ENCODE measurements around the gene SORCS2. TPM values are rescaled to one million over a fixed set of nuclear protein-coding genes. Genes with fewer than 3 reads are reported as not detected.
A peak's percentile ranks its signal among the peaks of the same experiment; 100 is the strongest.

SORCS2 gene
- polyA plus RNA-seq, 3 donors: 0.46 to 0.55 TPM; not detected in 1

DNA sequence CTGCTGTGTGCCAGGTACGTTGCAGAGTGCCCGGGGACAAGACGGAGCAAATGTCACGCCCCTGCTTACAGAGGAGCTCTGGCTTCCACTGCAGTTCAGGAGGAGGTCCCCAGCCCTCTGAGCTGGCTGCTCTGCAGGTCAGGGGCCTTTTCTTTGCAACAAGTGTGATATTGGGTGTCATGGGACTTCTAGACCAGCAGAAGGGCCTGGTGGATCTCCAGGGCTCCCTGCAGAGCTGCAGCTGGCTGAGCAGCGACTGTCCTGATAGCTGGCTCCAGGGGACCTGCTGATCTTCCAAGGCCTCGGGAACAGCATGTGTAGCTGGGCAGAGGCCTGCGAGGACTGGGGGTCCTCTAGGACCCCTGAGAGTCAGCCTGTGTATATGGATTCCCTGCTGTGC, 120.4 kb downstream of the SORCS2 start:
- no peaks in the 10 kb centered on the region for H3K36me3 Mint-ChIP-seq
- intact Hi-C loops (cut with micrococcal nuclease): no loop called here
- no peak overlapping the region for H3K27ac Mint-ChIP-seq
- H3K9ac ChIP-seq (ENCODE audit: insufficient read depth, low read length, poor library complexity, severe bottlenecking): no peak overlapping the region
- DNase-seq: no peak
- no peaks in the 10 kb centered on the region for H3K79me2 ChIP-seq (ENCODE audit: insufficient read depth, low read length)
- H3K27me3 ChIP-seq (ENCODE audit: control insufficient read depth in 2 of 2, insufficient read depth in 2 of 2, low read length in 2 of 2): no peaks in the 10 kb centered on the region
- peaks cover 0 to 4% (median 2%) of the 10 kb centered on the region in 7 donors for H3K9me3 Mint-ChIP-seq
- H4K20me1 ChIP-seq (ENCODE audit: insufficient read depth, low read length): no peaks in the 10 kb centered on the region
- peaks cover 0 to 3% of the 10 kb centered on the region in 2 donors for H3K9me3 ChIP-seq (replicated peaks in 1 of 2; ENCODE audit: control insufficient read depth in 1 of 2, insufficient read depth in 1 of 2, low read length in 2 of 2)
- no peaks in the 10 kb centered on the region for H3K4me1 ChIP-seq (ENCODE audit: control insufficient read depth in 1 of 2, insufficient read depth in 2 of 2, low read length in 2 of 2)
- TF ChIP-seq, protein P1, sequence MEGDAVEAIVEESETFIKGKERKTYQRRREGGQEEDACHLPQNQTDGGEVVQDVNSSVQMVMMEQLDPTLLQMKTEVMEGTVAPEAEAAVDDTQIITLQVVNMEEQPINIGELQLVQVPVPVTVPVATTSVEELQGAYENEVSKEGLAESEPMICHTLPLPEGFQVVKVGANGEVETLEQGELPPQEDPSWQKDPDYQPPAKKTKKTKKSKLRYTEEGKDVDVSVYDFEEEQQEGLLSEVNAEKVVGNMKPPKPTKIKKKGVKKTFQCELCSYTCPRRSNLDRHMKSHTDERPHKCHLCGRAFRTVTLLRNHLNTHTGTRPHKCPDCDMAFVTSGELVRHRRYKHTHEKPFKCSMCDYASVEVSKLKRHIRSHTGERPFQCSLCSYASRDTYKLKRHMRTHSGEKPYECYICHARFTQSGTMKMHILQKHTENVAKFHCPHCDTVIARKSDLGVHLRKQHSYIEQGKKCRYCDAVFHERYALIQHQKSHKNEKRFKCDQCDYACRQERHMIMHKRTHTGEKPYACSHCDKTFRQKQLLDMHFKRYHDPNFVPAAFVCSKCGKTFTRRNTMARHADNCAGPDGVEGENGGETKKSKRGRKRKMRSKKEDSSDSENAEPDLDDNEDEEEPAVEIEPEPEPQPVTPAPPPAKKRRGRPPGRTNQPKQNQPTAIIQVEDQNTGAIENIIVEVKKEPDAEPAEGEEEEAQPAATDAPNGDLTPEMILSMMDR (IDR thresholded peaks at IDR 0.05): no peak
- no peak overlapping the region for H3K27ac ChIP-seq (ENCODE audit: low read depth in 1 of 2, low read length in 2 of 2)
- no peak overlapping the region for H3K4me2 ChIP-seq (replicated peaks; ENCODE audit: extremely low read depth, low read length, poor library complexity, severe bottlenecking)
- H3K4me3 Mint-ChIP-seq: peak overlapping the region in 1 of 2 donors; percentile 18
- H3K4me1 Mint-ChIP-seq: no peaks in the 10 kb centered on the region
- WGBS (ENCODE audit: insufficient coverage): 85% methylated on average over 7 of the region's 7 CpGs
- H3K36me3 ChIP-seq (replicated peaks in 1 of 2; ENCODE audit: control insufficient read depth in 1 of 2, insufficient read depth in 2 of 2, low read length in 2 of 2): no peaks in the 10 kb centered on the region
- peaks cover 3 to 9% (median 6%) of the 10 kb centered on the region in 3 donors for H3K27me3 Mint-ChIP-seq (ENCODE audit: low read depth in 3 of 3)
- H2AFZ ChIP-seq (ENCODE audit: insufficient read depth, low read depth, low read length, poor library complexity, severe bottlenecking): no peak overlapping the region
- H3K4me3 ChIP-seq (replicated peaks in 1 of 3; ENCODE audit: low read depth in 2 of 3, low read length in 3 of 3): no peak overlapping the region

DNA sequence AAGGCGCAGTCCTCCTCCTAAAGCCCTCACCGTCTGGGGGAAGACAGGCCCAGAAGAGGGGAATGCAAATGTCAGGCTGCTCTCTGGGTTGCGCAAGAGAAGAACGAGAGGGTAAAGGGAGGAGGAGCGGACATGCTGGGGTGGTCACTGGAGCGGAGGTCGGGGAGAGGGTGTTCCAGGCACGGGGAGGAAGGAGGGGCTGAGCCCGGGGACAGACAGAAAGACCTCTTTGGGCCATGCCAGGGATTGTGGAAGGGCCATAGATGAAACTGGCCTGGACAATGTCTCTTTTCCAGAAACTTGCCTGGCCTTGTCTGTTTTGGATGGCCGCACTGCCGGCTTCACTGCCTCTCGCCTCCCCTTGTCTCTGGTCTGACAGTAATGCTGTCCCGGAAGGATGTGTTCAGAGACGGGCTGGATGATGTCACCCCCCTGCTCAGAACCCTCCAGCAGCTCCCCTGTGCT, 121.0 kb downstream of the SORCS2 start:
- no peak overlapping the region for H3K4me2 ChIP-seq (replicated peaks; ENCODE audit: extremely low read depth, low read length, poor library complexity, severe bottlenecking)
- Mint-ChIP-seq H3K27ac (peak overlapping the region in 1 of 7 donors; percentile 6), H3K4me1 (no peaks in the 10 kb centered on the region), H3K4me3 (no peak overlapping the region), H3K36me3 (no peaks in the 10 kb centered on the region), H3K27me3 (ENCODE audit: low read depth in 3 of 3) (peaks cover 3 to 6% (median 6%) of the 10 kb centered on the region in 3 donors), H3K9me3 (peaks cover 0 to 5% (median 3%) of the 10 kb centered on the region in 7 donors)
- no peak overlapping the region for H2AFZ ChIP-seq (ENCODE audit: insufficient read depth, low read depth, low read length, poor library complexity, severe bottlenecking)
- no peaks in the 10 kb centered on the region for H3K4me1 ChIP-seq (ENCODE audit: control insufficient read depth in 1 of 2, insufficient read depth in 2 of 2, low read length in 2 of 2)
- no peak overlapping the region for H3K4me3 ChIP-seq (replicated peaks in 1 of 3; ENCODE audit: low read depth in 2 of 3, low read length in 3 of 3)
- no peaks in the 10 kb centered on the region for H3K36me3 ChIP-seq (replicated peaks in 1 of 2; ENCODE audit: control insufficient read depth in 1 of 2, insufficient read depth in 2 of 2, low read length in 2 of 2)
- WGBS (ENCODE audit: insufficient coverage): 72% methylated on average over 14 of the region's 14 CpGs
- H3K9me3 ChIP-seq (replicated peaks in 1 of 2; ENCODE audit: control insufficient read depth in 1 of 2, insufficient read depth in 1 of 2, low read length in 2 of 2): peaks cover 0 to 10% of the 10 kb centered on the region in 2 donors
- no peaks in the 10 kb centered on the region for H3K27me3 ChIP-seq (ENCODE audit: control insufficient read depth in 2 of 2, insufficient read depth in 2 of 2, low read length in 2 of 2)
- DNase-seq: no peak
- TF ChIP-seq, protein P1 (IDR thresholded peaks at IDR 0.05): no peak
- H3K9ac ChIP-seq (ENCODE audit: insufficient read depth, low read length, poor library complexity, severe bottlenecking): no peak overlapping the region
- no peaks in the 10 kb centered on the region for H3K79me2 ChIP-seq (ENCODE audit: insufficient read depth, low read length)
- H3K27ac ChIP-seq (ENCODE audit: low read depth in 1 of 2, low read length in 2 of 2): no peak overlapping the region
- H4K20me1 ChIP-seq (ENCODE audit: insufficient read depth, low read length): no peaks in the 10 kb centered on the region
- intact Hi-C loops (cut with micrococcal nuclease): no loop called here

All from CD14-positive monocyte (primary cell).